ENCODE data around the gene XYLT1. TPM values are rescaled to one million over a fixed set of nuclear protein-coding genes. Genes with fewer than 3 reads are reported as not detected.
A peak's percentile ranks its signal among the peaks of the same experiment; 100 is the strongest.

The XYLT1 gene
- total RNA-seq, 2 donors from 2014 or later, result 26.4 to 41.9 TPM

- Mint-ChIP-seq H3K4me3 (peak overlapping the region; percentile 34), H3K9me3 (no peaks in the 10 kb centered on the region), H3K27me3 (no peaks in the 10 kb centered on the region), H3K27ac (peak overlapping the region; percentile 72 to 88), H3K4me1 (ENCODE audit: low read depth in 2 of 2) (peaks cover 63 to 72% of the 10 kb centered on the region in 2 donors), H3K36me3 (no peaks in the 10 kb centered on the region)
- no peak for DNase-seq (ENCODE audit: low spot score)
- no peak for ATAC-seq
Observed at GRCh38 chr16:17348826-17349225, 121.9 kb downstream of the XYLT1 start.

- Mint-ChIP-seq H3K27ac (peak overlapping the region; percentile 72 to 88), H3K4me3 (peak overlapping the region; percentile 82), H3K36me3 (no peaks in the 10 kb centered on the region), H3K27me3 (no peaks in the 10 kb centered on the region), H3K4me1 (ENCODE audit: low read depth in 2 of 2) (peaks cover 63 to 73% of the 10 kb centered on the region in 2 donors), H3K9me3 (no peaks in the 10 kb centered on the region)
- ATAC-seq, result no peak
- no peak for DNase-seq (ENCODE audit: low spot score)
Observed at GRCh38 chr16:17348042-17348783, 122.5 kb downstream of the XYLT1 start.

GRCh38 chr16:17347624-17348023 lies 123.1 kb downstream of the XYLT1 start:
- Mint-ChIP-seq H3K27ac (peak overlapping the region; percentile 72 to 88), H3K4me3 (peak overlapping the region; percentile 82), H3K9me3 (no peaks in the 10 kb centered on the region), H3K36me3 (no peaks in the 10 kb centered on the region), H3K4me1 (ENCODE audit: low read depth in 2 of 2) (peaks cover 63 to 77% of the 10 kb centered on the region in 2 donors), H3K27me3 (no peaks in the 10 kb centered on the region)
- ATAC-seq (no peak), DNase-seq (ENCODE audit: low spot score) (no peak)

- Mint-ChIP-seq H3K4me1 (ENCODE audit: low read depth in 2 of 2) (peaks cover 65 to 79% of the 10 kb centered on the region in 2 donors), H3K36me3 (no peaks in the 10 kb centered on the region), H3K9me3 (no peaks in the 10 kb centered on the region), H3K27me3 (no peaks in the 10 kb centered on the region), H3K4me3 (peak overlapping the region; percentile 82), H3K27ac (peak overlapping the region; percentile 72 to 88)
- peak; percentile 76 for DNase-seq (ENCODE audit: low spot score)
- peak; percentile 63 to 69 for ATAC-seq
Observed at GRCh38 chr16:17346621-17347569, 123.9 kb downstream of the XYLT1 start.

- Mint-ChIP-seq H3K4me1 (ENCODE audit: low read depth in 2 of 2) (peaks cover 80 to 87% of the 10 kb centered on the region in 2 donors), H3K9me3 (no peaks in the 10 kb centered on the region), H3K36me3 (no peaks in the 10 kb centered on the region), H3K27ac (peak overlapping the region; percentile 71 to 72), H3K4me3 (peak overlapping the region; percentile 76), H3K27me3 (no peaks in the 10 kb centered on the region)
- ATAC-seq (peak; percentile 49 to 68), DNase-seq (ENCODE audit: low spot score) (peak; percentile 76)
Observed at GRCh38 chr16:17345043-17345442, 125.7 kb downstream of the XYLT1 start.

- H3K36me3 Mint-ChIP-seq, result no peaks in the 10 kb centered on the region
Observed at GRCh38 chr16:17343728-17344127, 127.0 kb downstream of the XYLT1 start.

GRCh38 chr16:17343028-17343427 lies 127.7 kb downstream of the XYLT1 start:
- Mint-ChIP-seq H3K36me3 (no peaks in the 10 kb centered on the region), H3K4me3 (peak overlapping the region; percentile 79), H3K27me3 (no peaks in the 10 kb centered on the region), H3K4me1 (ENCODE audit: low read depth in 2 of 2) (peaks cover 73 to 83% of the 10 kb centered on the region in 2 donors), H3K27ac (peak overlapping the region; percentile 71 to 72), H3K9me3 (no peaks in the 10 kb centered on the region)
- DNase-seq (ENCODE audit: low spot score) (peak; percentile 81), ATAC-seq (peak; percentile 73 to 76)

More at GRCh38 chr16:17343728-17344127, 127.0 kb downstream of the XYLT1 start:
- H3K27me3 Mint-ChIP-seq, result no peaks in the 10 kb centered on the region
- H3K27ac Mint-ChIP-seq, result peak overlapping the region; percentile 71 to 72
- no peaks in the 10 kb centered on the region for H3K9me3 Mint-ChIP-seq
- peak; percentile 57 to 79 for ATAC-seq
- H3K4me3 Mint-ChIP-seq, result peak overlapping the region; percentile 79
- peaks cover 78 to 84% of the 10 kb centered on the region in 2 donors for H3K4me1 Mint-ChIP-seq (ENCODE audit: low read depth in 2 of 2)
- peak; percentile 74 for DNase-seq (ENCODE audit: low spot score)

- H3K27me3 Mint-ChIP-seq, result no peaks in the 10 kb centered on the region
- H3K27ac Mint-ChIP-seq, result peak overlapping the region; percentile 71 to 72
- no peaks in the 10 kb centered on the region for H3K9me3 Mint-ChIP-seq
- ATAC-seq, result peak; percentile 44 to 55
- no peak for DNase-seq (ENCODE audit: low spot score)
- H3K4me3 Mint-ChIP-seq, result peak overlapping the region; percentile 79
- H3K36me3 Mint-ChIP-seq, result no peaks in the 10 kb centered on the region
- H3K4me1 Mint-ChIP-seq (ENCODE audit: low read depth in 2 of 2), result peaks cover 65 to 80% of the 10 kb centered on the region in 2 donors
Observed at GRCh38 chr16:17342031-17342430, 128.7 kb downstream of the XYLT1 start.

- H3K27ac Mint-ChIP-seq, result peak overlapping the region; percentile 71 to 72
- no peaks in the 10 kb centered on the region for H3K27me3 Mint-ChIP-seq
- H3K36me3 Mint-ChIP-seq, result no peaks in the 10 kb centered on the region
- H3K9me3 Mint-ChIP-seq, result no peaks in the 10 kb centered on the region
- ATAC-seq (no peak), DNase-seq (ENCODE audit: low spot score) (no peak)
- peak overlapping the region; percentile 79 for H3K4me3 Mint-ChIP-seq
- peaks cover 58 to 77% of the 10 kb centered on the region in 2 donors for H3K4me1 Mint-ChIP-seq (ENCODE audit: low read depth in 2 of 2)
Observed at GRCh38 chr16:17340804-17341203, 130.0 kb downstream of the XYLT1 start.

- DNase-seq (ENCODE audit: low spot score) (no peak), ATAC-seq (no peak)
- Mint-ChIP-seq H3K36me3 (no peaks in the 10 kb centered on the region), H3K27me3 (no peaks in the 10 kb centered on the region), H3K9me3 (no peaks in the 10 kb centered on the region), H3K4me3 (peak overlapping the region; percentile 79), H3K27ac (peak overlapping the region; percentile 71 to 72), H3K4me1 (ENCODE audit: low read depth in 2 of 2) (peaks cover 53 to 75% of the 10 kb centered on the region in 2 donors)
Observed at GRCh38 chr16:17339764-17340541, 130.8 kb downstream of the XYLT1 start.

GRCh38 chr16:17338244-17338643 lies 132.5 kb downstream of the XYLT1 start:
- ATAC-seq, result no peak
- Mint-ChIP-seq H3K4me1 (ENCODE audit: low read depth in 2 of 2) (peaks cover 47 to 59% of the 10 kb centered on the region in 2 donors), H3K9me3 (no peaks in the 10 kb centered on the region), H3K27me3 (no peaks in the 10 kb centered on the region), H3K27ac (peak overlapping the region; percentile 26 to 40), H3K36me3 (no peaks in the 10 kb centered on the region), H3K4me3 (no peak overlapping the region)
- no peak for DNase-seq (ENCODE audit: low spot score)

GRCh38 chr16:17336530-17336900 lies 134.2 kb downstream of the XYLT1 start:
- H3K27ac Mint-ChIP-seq, result no peak overlapping the region
- no peak for ATAC-seq
- H3K4me3 Mint-ChIP-seq, result no peak overlapping the region
- no peaks in the 10 kb centered on the region for H3K27me3 Mint-ChIP-seq
- H3K36me3 Mint-ChIP-seq, result no peaks in the 10 kb centered on the region
- no peaks in the 10 kb centered on the region for H3K9me3 Mint-ChIP-seq
- peaks cover 31 to 42% of the 10 kb centered on the region in 2 donors for H3K4me1 Mint-ChIP-seq (ENCODE audit: low read depth in 2 of 2)
- no peak for DNase-seq (ENCODE audit: low spot score)

- no peak for DNase-seq (ENCODE audit: low spot score)
- no peaks in the 10 kb centered on the region for H3K36me3 Mint-ChIP-seq
- H3K27ac Mint-ChIP-seq, result peak overlapping the region in 1 of 2 donors; percentile 39
- no peak overlapping the region for H3K4me3 Mint-ChIP-seq
- H3K27me3 Mint-ChIP-seq, result no peaks in the 10 kb centered on the region
- peaks cover 26 to 36% of the 10 kb centered on the region in 2 donors for H3K4me1 Mint-ChIP-seq (ENCODE audit: low read depth in 2 of 2)
- ATAC-seq, result no peak
- H3K9me3 Mint-ChIP-seq, result no peaks in the 10 kb centered on the region
Observed at GRCh38 chr16:17335826-17336529, 134.8 kb downstream of the XYLT1 start.

All from natural killer cell treated with Interleukin-12 subunit alpha and Interleukin-12 subunit beta and Interleukin-15 and Interleukin-18, amount 100 ng/mL, for 72 hours (primary cell).